GM12878 (cell line): ENCODE data around the gene DAGLA. TPM values are rescaled to one million over a fixed set of nuclear protein-coding genes. Genes with fewer than 3 reads are reported as not detected.

Experiments
- ATAC-seq: fragments of 200-7000 bp; cut with Tn5 transposase; 3 replicates; pipeline ENCODE4 v1.9.1; 2020; ENCODE audit warnings: mild to moderate bottlenecking, moderate library complexity
- BruUV-seq: library from RNA; stranded (reverse); fragments of 400-500 nt; replicated peaks from 2 replicates; lab custom pipeline; 2021; lab: Mats Ljungman, UMichigan
- CTCF ChIA-PET: fragments of 300-600 bp; sonication (Branson Sonifier 250); formaldehyde crosslinking; extraction: SDS; loops from one replicate; lab custom pipeline; 2021; ENCODE audit warnings: inconsistent platforms; lab: Yijun Ruan, JAX
- POLR2A ChIA-PET: fragments of 350-600 bp; formaldehyde crosslinking; extraction: SDS; loops from one replicate; lab custom pipeline; 2021; ENCODE audit warnings: inconsistent platforms; lab: Charles Lee
- RAD21 ChIA-PET: fragments of 300-600 bp; sonication (Branson Sonifier 250); formaldehyde crosslinking; loops from one replicate; lab custom pipeline; 2023; ENCODE audit warnings: antibody characterized with exemption; ENCODE audit not compliant: unreplicated experiment; lab: Charles Lee
- SMC1A ChIA-PET: fragments of 300-600 bp; sonication (Branson Sonifier 250); formaldehyde crosslinking; loops from one replicate; lab custom pipeline; 2023; ENCODE audit not compliant: unreplicated experiment, uncharacterized antibody; lab: Charles Lee
- DNase-seq: peaks from one replicate; pipeline ENCODE4 v3.0.0-alpha.2; 2011; ENCODE audit warnings: low read depth, low spot score
- FAIRE-seq: peaks from 3 replicates; lab custom pipeline; 2011; peaks lifted over from hg19 to GRCh38; lab: Jason Lieb, UNC
- H2AFZ ChIP-seq: 2 replicates; pipeline ENCODE4 v1.6.0; 2011; ENCODE audit warnings: low read depth, low read length, control low read depth; ENCODE audit not compliant: control insufficient read depth
- H3K27ac ChIP-seq: 2 replicates; pipeline ENCODE4 v1.5.1; 2011; ENCODE audit warnings: control low read depth; ENCODE audit not compliant: control insufficient read depth, insufficient read depth
- H3K27me3 ChIP-seq, 2 experiments: replicated peaks in 1 of 2; 2 replicates each; pipeline versions ENCODE4 v1.6.0 to v1.6.1; 2011; ENCODE audit warnings: low read length in 1 of 2; ENCODE audit not compliant: control insufficient read depth in 2 of 2, insufficient read depth in 2 of 2
- H3K36me3 ChIP-seq, 2 experiments: 2 replicates each; pipeline ENCODE4 v1.5.1; 2011; ENCODE audit warnings: low read length in 1 of 2; ENCODE audit not compliant: control insufficient read depth in 2 of 2, insufficient read depth in 2 of 2
- H3K4me1 ChIP-seq: 2 replicates; pipeline ENCODE4 v1.6.1; 2011; ENCODE audit warnings: mild to moderate bottlenecking, low read length, moderate library complexity, mixed read lengths; ENCODE audit not compliant: control insufficient read depth, insufficient read depth
- H3K4me2 ChIP-seq: 2 replicates; pipeline ENCODE4 v1.6.0; 2011; ENCODE audit warnings: control low read depth; ENCODE audit not compliant: control insufficient read depth, insufficient read depth
- H3K4me3 ChIP-seq: fragments of 200-600 bp; sonication (generic); 2 replicates; pipeline ENCODE4 v1.5.1; 2016
- H3K79me2 ChIP-seq: 2 replicates; pipeline ENCODE4 v1.6.0; 2011; ENCODE audit warnings: low read length; ENCODE audit not compliant: control insufficient read depth, insufficient read depth
- H3K9ac ChIP-seq: 2 replicates; pipeline ENCODE4 v1.8.0; 2011; ENCODE audit warnings: low read length, control low read depth, mixed read lengths; ENCODE audit not compliant: control insufficient read depth, insufficient read depth
- H3K9me3 ChIP-seq: replicated peaks from 3 replicates; pipeline ENCODE4 v1.5.1; 2011; ENCODE audit warnings: mild to moderate bottlenecking, low read length; ENCODE audit not compliant: control insufficient read depth, insufficient read depth
- H4K20me1 ChIP-seq: 2 replicates; pipeline ENCODE4 v1.6.0; 2011; ENCODE audit not compliant: control insufficient read depth, insufficient read depth
- BACH1 ChIP-seq: fragments of 450-650 bp; IDR thresholded peaks from 2 replicates; pipeline ENCODE4 v1.6.1; 2017; ENCODE audit warnings: mild to moderate bottlenecking, borderline replicate concordance
- ESRRA ChIP-seq: IDR thresholded peaks from 2 replicates; pipeline ENCODE4 v1.6.1; 2012; ENCODE audit warnings: mild to moderate bottlenecking, low read length, improper control_type of control experiment
- IKZF2 ChIP-seq, 2 experiments: fragments of 450-650 bp; IDR thresholded peaks; 2 replicates each; pipeline ENCODE4 v1.6.1; 2017; ENCODE audit warnings: mild to moderate bottlenecking in 2 of 2, moderate library complexity in 2 of 2
- MTA3 ChIP-seq: IDR thresholded peaks from 2 replicates; pipeline ENCODE4 v1.6.1; 2012; ENCODE audit warnings: low read length, inconsistent platforms, borderline replicate concordance
- POU2F2 ChIP-seq: IDR thresholded peaks from 3 replicates; pipeline ENCODE4 v1.6.1; 2011; ENCODE audit warnings: low read depth, mild to moderate bottlenecking, low read length, borderline replicate concordance
- SMC3 ChIP-seq: IDR thresholded peaks from 2 replicates; pipeline ENCODE4 v1.6.1; 2011; ENCODE audit warnings: low read length, improper control_type of control experiment, borderline replicate concordance
- SREBF1 ChIP-seq: IDR thresholded peaks from 2 replicates; pipeline ENCODE4 v1.6.1; 2012; ENCODE audit warnings: mild to moderate bottlenecking, low read length
- ZNF687 ChIP-seq: fragments of 450-650 bp; IDR thresholded peaks from 2 replicates; pipeline ENCODE4 v1.6.1; 2017; ENCODE audit warnings: mild to moderate bottlenecking, moderate library complexity
- WGBS: methylation state at CpG from one replicate; pipeline ENCODE4 v1.1.6; 2016; ENCODE audit warnings: low lambda C conversion rate; ENCODE audit not compliant: insufficient replicate concordance, insufficient coverage; ENCODE audit errors: missing lambda C conversion rate; 5-methylcytosine and 5-hydroxymethylcytosine counted together
- in situ Hi-C: fragments of 300-500 bp; cut with MboI; formaldehyde crosslinking; loops from 9 replicates; pipeline ENCODE4 v1.14.3; 2018; ENCODE audit warnings: mixed read lengths
- intact Hi-C: fragments of 100-400 bp; cut with micrococcal nuclease; formaldehyde crosslinking; loops from one replicate; pipeline ENCODE4 v1.14.2; 2022; ENCODE audit not compliant: unreplicated experiment
- polyA plus RNA-seq, 11 experiments: library from polyadenylated mRNA; depleted of rRNA in 4 of 11; unstranded in 6 of 11; stranded (reverse) in 5 of 11; fragments of >200 nt; fragmentation: Nextera tagmentation in 4 of 11; fragmentation: Illumina TruSeq in 1 of 11; extraction: Ambion mirVana in 4 of 11; extraction: Trizol in 1 of 11; gene quantifications; 1 replicate in 1 of 11; 2 replicates in 10 of 11; pipeline versions ENCODE4 v1.2.1 to v1.2.3, GENCODE V29; 2011 to 2016; ENCODE audit warnings: inconsistent platforms in 2 of 11, missing spikeins in 2 of 11, low read depth in 1 of 11
- total RNA-seq, 4 experiments: library from RNA; depleted of rRNA in 3 of 4; stranded (reverse); fragments of >200 nt in 3 of 4; fragmentation: Illumina TruSeq in 1 of 4; extraction: Trizol in 1 of 4; gene quantifications; 2 replicates each; pipeline versions ENCODE4 v1.2.1 to v1.2.3, GENCODE V29; 2013 to 2021
- TF ChIP-seq, protein P1 (sequence below): IDR thresholded peaks from 2 replicates; pipeline ENCODE4 v1.6.1; 2012; ENCODE audit warnings: improper control_type of control experiment, low read depth, low read length; ENCODE audit not compliant: insufficient replicate concordance

DAGLA gene
- total and polyA plus RNA-seq, 10 of the 15 experiments (the other 5 are each of a cell fraction or from before 2014, with no cell fraction given) = 0.05 TPM; not detected in 9

DNA sequence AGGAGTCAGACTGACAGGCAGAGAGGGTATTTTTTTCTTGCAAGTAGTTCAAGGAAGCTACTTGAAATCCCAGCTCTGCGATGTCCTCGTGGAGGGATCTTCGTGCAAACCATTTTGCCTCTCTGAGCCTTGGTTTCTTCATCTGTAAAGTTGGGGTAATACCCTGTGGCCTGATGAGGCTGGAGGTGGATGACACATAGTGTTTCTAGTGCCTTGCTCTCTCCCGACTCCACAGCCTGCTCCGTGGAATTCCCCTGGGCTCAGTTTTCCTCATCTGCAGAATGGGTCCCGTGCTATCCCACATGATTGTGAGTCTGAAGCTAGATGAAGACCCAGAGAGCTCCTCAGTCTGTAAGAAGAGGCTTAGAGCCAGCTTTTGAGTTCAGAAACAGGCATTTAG, 32.7 kb downstream of the DAGLA start:
- H3K36me3 ChIP-seq = no peaks in the 10 kb centered on the region
- BruUV-seq = no TSS peak

More for the DNA sequence above, 32.7 kb downstream of the DAGLA start:
- no peak for ATAC-seq
- whole genome bisulfite sequencing = 50% methylated on average over 6 of the region's 6 CpGs
- Histone ChIP-seq H3K9ac (no peak overlapping the region), H3K79me2 (no peaks in the 10 kb centered on the region), H3K27ac (no peak overlapping the region), H3K27me3 (peaks cover 2 to 3% of the 10 kb centered on the region in 2 experiments; a peak in 3 of 4 replicates), H4K20me1 (no peaks in the 10 kb centered on the region), H3K4me3 (no peak overlapping the region), H3K4me1 (no peaks in the 10 kb centered on the region), H2AFZ (no peak overlapping the region), H3K9me3 (no peaks in the 10 kb centered on the region), H3K4me2 (no peak overlapping the region)
- in situ Hi-C loops (no loop called here), intact Hi-C loops (no loop called here)
- no peak for TF ChIP-seq IKZF2 (IDR thresholded peaks at IDR 0.05)
- no peak for TF ChIP-seq SREBF1
- no peak for TF ChIP-seq SMC3
- no peak for TF ChIP-seq ZNF687
- TF ChIP-seq, protein P1, sequence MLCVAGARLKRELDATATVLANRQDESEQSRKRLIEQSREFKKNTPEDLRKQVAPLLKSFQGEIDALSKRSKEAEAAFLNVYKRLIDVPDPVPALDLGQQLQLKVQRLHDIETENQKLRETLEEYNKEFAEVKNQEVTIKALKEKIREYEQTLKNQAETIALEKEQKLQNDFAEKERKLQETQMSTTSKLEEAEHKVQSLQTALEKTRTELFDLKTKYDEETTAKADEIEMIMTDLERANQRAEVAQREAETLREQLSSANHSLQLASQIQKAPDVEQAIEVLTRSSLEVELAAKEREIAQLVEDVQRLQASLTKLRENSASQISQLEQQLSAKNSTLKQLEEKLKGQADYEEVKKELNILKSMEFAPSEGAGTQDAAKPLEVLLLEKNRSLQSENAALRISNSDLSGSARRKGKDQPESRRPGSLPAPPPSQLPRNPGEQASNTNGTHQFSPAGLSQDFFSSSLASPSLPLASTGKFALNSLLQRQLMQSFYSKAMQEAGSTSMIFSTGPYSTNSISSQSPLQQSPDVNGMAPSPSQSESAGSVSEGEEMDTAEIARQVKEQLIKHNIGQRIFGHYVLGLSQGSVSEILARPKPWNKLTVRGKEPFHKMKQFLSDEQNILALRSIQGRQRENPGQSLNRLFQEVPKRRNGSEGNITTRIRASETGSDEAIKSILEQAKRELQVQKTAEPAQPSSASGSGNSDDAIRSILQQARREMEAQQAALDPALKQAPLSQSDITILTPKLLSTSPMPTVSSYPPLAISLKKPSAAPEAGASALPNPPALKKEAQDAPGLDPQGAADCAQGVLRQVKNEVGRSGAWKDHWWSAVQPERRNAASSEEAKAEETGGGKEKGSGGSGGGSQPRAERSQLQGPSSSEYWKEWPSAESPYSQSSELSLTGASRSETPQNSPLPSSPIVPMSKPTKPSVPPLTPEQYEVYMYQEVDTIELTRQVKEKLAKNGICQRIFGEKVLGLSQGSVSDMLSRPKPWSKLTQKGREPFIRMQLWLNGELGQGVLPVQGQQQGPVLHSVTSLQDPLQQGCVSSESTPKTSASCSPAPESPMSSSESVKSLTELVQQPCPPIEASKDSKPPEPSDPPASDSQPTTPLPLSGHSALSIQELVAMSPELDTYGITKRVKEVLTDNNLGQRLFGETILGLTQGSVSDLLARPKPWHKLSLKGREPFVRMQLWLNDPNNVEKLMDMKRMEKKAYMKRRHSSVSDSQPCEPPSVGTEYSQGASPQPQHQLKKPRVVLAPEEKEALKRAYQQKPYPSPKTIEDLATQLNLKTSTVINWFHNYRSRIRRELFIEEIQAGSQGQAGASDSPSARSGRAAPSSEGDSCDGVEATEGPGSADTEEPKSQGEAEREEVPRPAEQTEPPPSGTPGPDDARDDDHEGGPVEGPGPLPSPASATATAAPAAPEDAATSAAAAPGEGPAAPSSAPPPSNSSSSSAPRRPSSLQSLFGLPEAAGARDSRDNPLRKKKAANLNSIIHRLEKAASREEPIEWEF = no peak
- TF ChIP-seq ESRRA = no peak
- no peak for TF ChIP-seq MTA3
- TF ChIP-seq BACH1 = no peak
- no peak for TF ChIP-seq POU2F2
- POLR2A ChIA-PET = interaction anchor here (0.6 kb wide), 1 partner anchor 122 kb away, joined by 3 read pairs; no protein-coding TSS in a partner anchor
- SMC1A ChIA-PET = no interaction called here
- CTCF ChIA-PET = interaction anchor here (1.3 kb wide), 1 partner anchor 21 kb away, joined by 3 read pairs; no protein-coding TSS in a partner anchor
- DNase-seq = no peak
- RAD21 ChIA-PET = no interaction called here
- no peak for FAIRE-seq
